Fibroblast of skin of abdomen (primary cell): ENCODE data around the gene ACBD5.

Experiments
- DNase-seq: peaks from one replicate; pipeline ENCODE4 v3.0.0-alpha.2; 2013

ACBD5 gene

DNA sequence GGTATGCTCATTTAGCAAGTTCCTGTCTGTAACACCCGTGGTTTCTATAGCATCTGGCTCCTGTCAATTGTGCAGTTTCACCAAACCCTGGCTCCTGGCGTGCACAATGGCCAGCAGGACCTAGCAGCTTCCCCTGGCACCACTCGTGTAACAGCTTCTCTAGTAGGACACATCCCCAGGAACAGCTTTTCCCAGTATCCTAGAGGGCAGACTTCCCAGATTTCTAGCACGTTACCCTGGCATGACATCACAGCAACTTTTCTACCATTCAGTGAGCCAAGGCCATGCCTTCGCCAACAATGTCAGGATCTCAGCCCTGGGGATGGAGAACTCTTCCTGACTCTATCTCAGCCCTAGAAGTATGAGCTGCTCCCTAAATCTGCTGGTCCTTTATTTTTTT lies 92.9 kb downstream of the ACBD5 start:
- DNase-seq, result no peak

DNA sequence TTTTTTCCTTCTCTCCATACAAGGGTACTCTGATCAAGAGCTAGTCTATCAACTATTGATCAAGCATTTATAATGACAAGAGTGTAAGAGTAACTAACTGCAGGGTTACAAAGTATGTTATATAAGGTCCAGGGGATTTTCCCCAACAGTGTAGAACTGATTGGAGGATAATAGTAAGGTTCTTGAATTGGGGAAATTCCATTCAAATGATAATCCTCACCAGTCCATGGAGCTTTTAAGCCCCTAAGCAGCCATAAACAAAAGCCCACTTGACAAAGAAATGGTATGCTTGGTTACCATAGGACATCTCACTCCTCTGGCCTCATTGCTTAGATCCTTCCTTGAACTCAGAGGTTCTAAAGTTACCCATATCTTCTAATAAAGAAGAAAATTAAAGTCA lies 94.7 kb downstream of the ACBD5 start:
- no peak for DNase-seq
